H1 (cell line): ENCODE results near the gene NEO1. TPM values are rescaled to one million over a fixed set of nuclear protein-coding genes. Genes with fewer than 3 reads are reported as not detected.

ENCODE experiments used
- BACH1 ChIP-seq: IDR thresholded peaks from 2 replicates; pipeline ENCODE4 v1.6.1; 2012; ENCODE audit warnings: low read length, improper control_type of control experiment
- CEBPB ChIP-seq: IDR thresholded peaks from 2 replicates; pipeline ENCODE4 v1.6.1; 2012; ENCODE audit warnings: low read depth, low read length
- CHD1 ChIP-seq: IDR thresholded peaks from 2 replicates; pipeline ENCODE4 v1.6.1; 2012; ENCODE audit warnings: low read depth, low read length, improper control_type of control experiment
- CHD7 ChIP-seq: fragments of 300-600 bp; sonication (generic); IDR thresholded peaks from 2 replicates; pipeline ENCODE4 v1.7.1; 2012; ENCODE audit warnings: low read length, moderate library complexity, mild to moderate bottlenecking, inconsistent platforms; ENCODE audit not compliant: insufficient replicate concordance
- CREB1 ChIP-seq: IDR thresholded peaks from 2 replicates; pipeline ENCODE4 v1.6.1; 2012; ENCODE audit warnings: inconsistent platforms
- HDAC6 ChIP-seq: IDR thresholded peaks from one replicate; pipeline ENCODE4 v1.7.1; 2012; ENCODE audit warnings: low read depth, mild to moderate bottlenecking, inconsistent platforms, low read length, moderate library complexity
- MAFK ChIP-seq: IDR thresholded peaks from 2 replicates; pipeline ENCODE4 v1.6.1; 2012; ENCODE audit warnings: low read depth, mild to moderate bottlenecking, improper control_type of control experiment, low read length
- NANOG ChIP-seq: IDR thresholded peaks from 2 replicates; pipeline ENCODE4 v1.6.1; 2011; ENCODE audit warnings: low read length, low read depth, mild to moderate bottlenecking, inconsistent platforms; ENCODE audit not compliant: insufficient read depth, poor library complexity, severe bottlenecking
- NRF1 ChIP-seq: IDR thresholded peaks from 2 replicates; pipeline ENCODE4 v1.6.1; 2011; ENCODE audit warnings: mild to moderate bottlenecking, low read depth, low read length, improper control_type of control experiment
- SIRT6 ChIP-seq: IDR thresholded peaks from one replicate; pipeline ENCODE4 v1.7.1; 2012; ENCODE audit warnings: low read length, inconsistent platforms
- SP2 ChIP-seq: IDR thresholded peaks from 2 replicates; pipeline ENCODE4 v1.6.1; 2012; ENCODE audit warnings: mild to moderate bottlenecking, low read length, inconsistent platforms
- TAF1 ChIP-seq: IDR thresholded peaks from 2 replicates; pipeline ENCODE4 v1.6.1; 2011; ENCODE audit warnings: mild to moderate bottlenecking, low read depth, low read length
- USF2 ChIP-seq: IDR thresholded peaks from 2 replicates; pipeline ENCODE4 v1.6.1; 2011; ENCODE audit warnings: low read length, improper control_type of control experiment
- polyA plus RNA-seq, 7 experiments: library from polyadenylated mRNA; depleted of rRNA in 3 of 7; stranded (reverse) in 5 of 7; unstranded in 2 of 7; fragments of >200 nt in 5 of 7; fragments of 200-250 nt in 2 of 7; gene quantifications; 1 replicate in 5 of 7; 2 replicates in 1 of 7; 4 replicates in 1 of 7; pipeline versions ENCODE4 v1.2.1 to v1.2.3, GENCODE V29; 2011 to 2013; ENCODE audit warnings: missing spikeins in 2 of 7, mixed read lengths in 2 of 7
- total RNA-seq: library from RNA; stranded (reverse); fragmentation: NEBNext Ultra II Directional; extraction: Animal tissue kit (Norgen Biotek cat#: 25700); gene quantifications from 2 replicates; pipeline ENCODE4 v1.2.1, GENCODE V29; 2021

Gene NEO1
- total and polyA plus RNA-seq, 2 of the 8 experiments (the other 6 are each of a cell fraction or from before 2014, with no cell fraction given) = 36.0 to 51.0 TPM

- no peak for TF ChIP-seq CHD7
- no peak for TF ChIP-seq NANOG
- no peak for TF ChIP-seq NRF1
- TF ChIP-seq HDAC6 = no peak
- no peak for TF ChIP-seq SP2
- no peak for TF ChIP-seq USF2
- no peak for TF ChIP-seq TAF1
- no peak for TF ChIP-seq CREB1
- TF ChIP-seq MAFK = no peak
- TF ChIP-seq CHD1 = no peak
- TF ChIP-seq BACH1 = no peak
- TF ChIP-seq SIRT6 = no peak
- TF ChIP-seq CEBPB = no peak
Measured at GRCh38 chr15:73028031-73028430, 24.2 kb upstream of the NEO1 start (continued).
